A673 (cell line): ENCODE measurements around the gene ASTL. TPM values are rescaled to one million over a fixed set of nuclear protein-coding genes. Genes with fewer than 3 reads are reported as not detected.

Experiments used
- BruUV-seq: library from RNA; stranded (reverse); fragments of 400-500 nt; replicated peaks from 2 replicates; lab custom pipeline; 2021; lab: Mats Ljungman, UMichigan
- CTCF ChIA-PET: fragments of 300-600 bp; sonication (Branson Sonifier 250); formaldehyde crosslinking; loops from one replicate; lab custom pipeline; 2022; ENCODE audit warnings: antibody characterized with exemption; lab: Charles Lee
- POLR2A ChIA-PET: fragments of 300-600 bp; sonication (Branson Sonifier 250); formaldehyde crosslinking; loops from one replicate; lab custom pipeline; 2022; ENCODE audit warnings: antibody characterized with exemption; ENCODE audit not compliant: low non-redundant PET; lab: Charles Lee
- DNase-seq: peaks from one replicate; pipeline ENCODE4 v3.0.0-alpha.2; 2015; ENCODE audit warnings: low spot score
- H3K27ac ChIP-seq: fragments of 200-600 bp; sonication (generic); 2 replicates; pipeline ENCODE4 v1.5.1; 2016; ENCODE audit warnings: mixed run types, low read depth, mild to moderate bottlenecking, mixed read lengths, antibody characterized with exemption, low read length; ENCODE audit not compliant: poor library complexity, severe bottlenecking
- H3K27me3 ChIP-seq: fragments of 200-600 bp; sonication (generic); replicated peaks from 2 replicates; pipeline ENCODE4 v1.6.1; 2017; ENCODE audit warnings: mixed run types, low read depth, mild to moderate bottlenecking, mixed read lengths, antibody characterized with exemption, low read length; ENCODE audit not compliant: insufficient read depth, poor library complexity
- H3K36me3 ChIP-seq: fragments of 200-600 bp; sonication (generic); 2 replicates; pipeline ENCODE4 v1.6.1; 2016; ENCODE audit warnings: mixed run types, mild to moderate bottlenecking, mixed read lengths, antibody characterized with exemption, low read length; ENCODE audit not compliant: insufficient read depth, poor library complexity, severe bottlenecking
- H3K4me1 ChIP-seq: fragments of 200-600 bp; sonication (generic); 2 replicates; pipeline ENCODE4 v1.6.1; 2017; ENCODE audit warnings: mixed run types, mild to moderate bottlenecking, mixed read lengths, antibody characterized with exemption, low read length; ENCODE audit not compliant: insufficient read depth, poor library complexity, severe bottlenecking
- H3K4me3 ChIP-seq: fragments of 200-600 bp; sonication (generic); 2 replicates; pipeline ENCODE4 v1.5.1; 2016; ENCODE audit warnings: low read depth, mixed run types, mild to moderate bottlenecking, mixed read lengths, low read length; ENCODE audit not compliant: poor library complexity, severe bottlenecking
- H3K9me3 ChIP-seq: fragments of 200-600 bp; sonication (generic); 2 replicates; pipeline ENCODE4 v1.6.1; 2016; ENCODE audit warnings: mixed run types, low read depth, mild to moderate bottlenecking, mixed read lengths, antibody characterized with exemption, low read length; ENCODE audit not compliant: poor library complexity, severe bottlenecking
- EZH2 ChIP-seq: fragments of 200-600 bp; sonication (generic); IDR thresholded peaks from 2 replicates; pipeline ENCODE4 v1.6.1; 2017; ENCODE audit warnings: borderline replicate concordance, low read depth, mild to moderate bottlenecking, mixed read lengths, antibody characterized with exemption, low read length; ENCODE audit not compliant: poor library complexity, severe bottlenecking
- intact Hi-C: fragments of 100-400 bp; cut with micrococcal nuclease; formaldehyde crosslinking; loops from one replicate; pipeline ENCODE4 v1.10.0; 2022; ENCODE audit not compliant: unreplicated experiment
- total RNA-seq: library from RNA; stranded (reverse); gene quantifications from 2 replicates; pipeline ENCODE4 v1.2.3, GENCODE V29; 2021
- TF ChIP-seq, protein P1 (sequence below): fragments of 300-800, 200-600 bp; sonication (generic); conservative IDR thresholded peaks from 2 replicates; pipeline ENCODE4 v1.5.1; 2017; ENCODE audit warnings: low read depth, mild to moderate bottlenecking, antibody characterized with exemption, low read length, moderate library complexity, mixed read lengths

The ASTL gene
- total RNA-seq, 1 experiment from 2014 or later: not detected

DNA sequence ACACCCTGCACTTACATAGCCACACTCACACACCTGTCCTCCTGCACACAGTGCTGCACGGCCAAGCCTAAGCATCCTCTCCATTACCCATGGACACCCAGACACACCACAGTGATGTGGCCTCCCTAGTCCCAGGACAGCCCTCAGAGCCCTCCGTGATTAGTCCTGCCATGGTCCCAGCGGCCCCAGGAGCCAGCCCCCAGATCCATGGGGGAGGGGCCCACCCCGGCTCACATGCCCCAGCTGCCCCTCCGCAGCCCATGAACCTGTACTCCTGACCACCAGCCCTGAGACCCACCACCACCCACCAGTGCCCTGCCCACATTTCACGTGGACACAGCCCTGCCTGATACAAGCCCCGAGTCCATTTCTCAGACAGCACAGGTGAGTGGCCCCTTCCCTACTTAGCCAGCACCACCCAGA is 15.0 kb upstream of the ASTL start:
- no peaks in the 10 kb centered on the region for H3K27me3 ChIP-seq
- POLR2A ChIA-PET: no interaction called here
- H3K27ac ChIP-seq: no peak overlapping the region
- BruUV-seq: no TSS peak
- TF ChIP-seq, protein P1, sequence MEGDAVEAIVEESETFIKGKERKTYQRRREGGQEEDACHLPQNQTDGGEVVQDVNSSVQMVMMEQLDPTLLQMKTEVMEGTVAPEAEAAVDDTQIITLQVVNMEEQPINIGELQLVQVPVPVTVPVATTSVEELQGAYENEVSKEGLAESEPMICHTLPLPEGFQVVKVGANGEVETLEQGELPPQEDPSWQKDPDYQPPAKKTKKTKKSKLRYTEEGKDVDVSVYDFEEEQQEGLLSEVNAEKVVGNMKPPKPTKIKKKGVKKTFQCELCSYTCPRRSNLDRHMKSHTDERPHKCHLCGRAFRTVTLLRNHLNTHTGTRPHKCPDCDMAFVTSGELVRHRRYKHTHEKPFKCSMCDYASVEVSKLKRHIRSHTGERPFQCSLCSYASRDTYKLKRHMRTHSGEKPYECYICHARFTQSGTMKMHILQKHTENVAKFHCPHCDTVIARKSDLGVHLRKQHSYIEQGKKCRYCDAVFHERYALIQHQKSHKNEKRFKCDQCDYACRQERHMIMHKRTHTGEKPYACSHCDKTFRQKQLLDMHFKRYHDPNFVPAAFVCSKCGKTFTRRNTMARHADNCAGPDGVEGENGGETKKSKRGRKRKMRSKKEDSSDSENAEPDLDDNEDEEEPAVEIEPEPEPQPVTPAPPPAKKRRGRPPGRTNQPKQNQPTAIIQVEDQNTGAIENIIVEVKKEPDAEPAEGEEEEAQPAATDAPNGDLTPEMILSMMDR: no peak
- no peak for TF ChIP-seq EZH2
- H3K36me3 ChIP-seq: no peaks in the 10 kb centered on the region
- H3K4me1 ChIP-seq: peaks cover 20% of the 10 kb centered on the region
- H3K4me3 ChIP-seq: no peak overlapping the region
- CTCF ChIA-PET: no interaction called here
- no peaks in the 10 kb centered on the region for H3K9me3 ChIP-seq
- intact Hi-C loops: no loop called here
- no peak for DNase-seq

DNA sequence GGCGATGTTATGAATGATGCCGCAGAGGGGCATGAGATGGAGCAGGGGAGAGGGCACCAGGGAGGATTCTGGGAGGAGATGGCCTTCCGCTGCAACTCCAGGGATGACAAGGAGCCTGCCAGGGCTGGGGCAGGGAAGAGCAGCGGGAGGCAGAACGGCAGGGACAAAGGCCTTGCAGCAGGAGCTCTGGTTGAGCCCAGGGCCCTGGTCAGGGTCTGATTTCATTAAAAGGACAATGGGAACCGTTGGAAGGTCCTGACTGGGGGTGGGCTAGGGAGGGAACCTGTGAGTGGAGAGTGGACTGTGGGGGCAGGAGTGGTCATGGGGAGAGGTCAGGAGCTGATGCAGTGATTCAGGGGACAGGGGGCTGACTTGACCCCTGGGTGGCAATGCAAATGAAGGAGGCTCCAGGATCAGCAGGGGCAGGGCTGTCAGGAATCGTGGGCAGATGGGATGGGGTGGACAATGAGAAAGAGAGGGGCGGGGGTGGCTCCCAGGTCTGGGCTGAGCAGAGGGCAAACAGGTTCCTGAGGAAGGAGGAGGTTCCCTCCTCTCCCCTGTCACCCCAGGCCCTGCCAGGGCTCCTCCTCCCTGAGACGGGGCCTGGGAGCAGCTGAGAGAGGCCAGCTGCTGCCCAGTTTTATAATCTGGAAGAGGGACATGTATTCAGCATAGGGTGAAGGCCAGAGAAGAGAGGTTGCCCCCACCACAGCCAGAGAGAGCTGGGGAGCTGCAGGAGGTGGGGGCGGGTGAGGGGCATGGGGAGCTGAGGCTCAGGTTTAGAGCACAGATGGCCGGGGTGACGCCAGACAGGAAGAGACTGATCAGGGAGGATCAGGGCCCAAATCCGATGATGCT is 14.2 kb upstream of the ASTL start:
- H3K27me3 ChIP-seq: no peaks in the 10 kb centered on the region
- H3K9me3 ChIP-seq: no peaks in the 10 kb centered on the region
- CTCF ChIA-PET: interaction anchor here (0.5 to 0.6 kb wide), 2 partner anchors 14 kb away, joined by 3 to 10 read pairs; no protein-coding TSS in a partner anchor
- H3K27ac ChIP-seq: no peak overlapping the region
- no peaks in the 10 kb centered on the region for H3K36me3 ChIP-seq
- peaks cover 17% of the 10 kb centered on the region for H3K4me1 ChIP-seq
- no peak for DNase-seq
- intact Hi-C loops: no loop called here
- no peak for TF ChIP-seq EZH2
- TF ChIP-seq, protein P1: no peak
- no peak overlapping the region for H3K4me3 ChIP-seq
- POLR2A ChIA-PET: no interaction called here
- no TSS peak for BruUV-seq

DNA sequence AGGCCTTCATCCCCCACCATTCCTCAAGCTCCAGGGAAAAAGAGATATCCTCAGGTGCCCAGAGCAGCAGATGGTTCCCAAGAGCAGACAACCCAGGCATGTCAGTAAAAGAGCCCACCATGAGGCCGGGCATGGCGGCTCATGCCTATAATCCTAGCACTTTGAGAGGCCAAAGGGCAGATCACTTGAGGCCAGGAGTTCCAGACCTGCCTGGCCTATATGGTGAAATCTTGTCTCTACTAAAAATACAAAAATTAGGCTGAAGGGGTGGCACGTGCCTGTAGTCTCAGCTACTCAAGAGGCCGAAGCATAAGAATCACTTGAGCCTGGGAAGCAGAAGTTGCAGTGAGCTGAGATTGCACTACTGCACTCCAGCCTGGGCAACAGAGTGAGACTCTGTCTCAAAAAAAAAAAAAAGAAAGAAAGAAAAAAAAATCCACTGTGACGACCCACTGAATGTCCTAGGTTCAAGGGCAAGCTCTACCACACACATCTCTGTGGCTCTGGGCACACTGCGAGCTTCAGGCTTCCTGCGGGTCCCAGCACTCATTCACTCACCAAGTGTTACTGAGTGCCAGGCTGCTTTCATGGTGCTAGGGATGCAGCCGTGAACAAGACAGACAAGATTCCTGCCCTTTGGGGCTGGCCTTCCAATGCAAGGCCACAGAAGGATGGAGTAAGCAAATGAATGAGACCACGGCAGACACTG is 13.4 kb upstream of the ASTL start:
- H3K27me3 ChIP-seq: no peaks in the 10 kb centered on the region
- H3K4me1 ChIP-seq: peaks cover 9% of the 10 kb centered on the region
- ChIA-PET CTCF (interaction anchor here (0.5 to 0.6 kb wide), 2 partner anchors 13 to 15 kb away, joined by 3 to 10 read pairs; no protein-coding TSS in a partner anchor), POLR2A (no interaction called here)
- no peaks in the 10 kb centered on the region for H3K36me3 ChIP-seq
- no peak overlapping the region for H3K4me3 ChIP-seq
- H3K9me3 ChIP-seq: no peaks in the 10 kb centered on the region
- no peak overlapping the region for H3K27ac ChIP-seq
- intact Hi-C loops: no loop called here
- TF ChIP-seq, protein P1: no peak
- no peak for TF ChIP-seq EZH2
- DNase-seq: no peak
- no TSS peak for BruUV-seq
